HepG2 (cell line): ENCODE data around the gene ERF. TPM values are rescaled to one million over a fixed set of nuclear protein-coding genes. Genes with fewer than 3 reads are reported as not detected.
A peak's percentile ranks its signal among the peaks of the same experiment; 100 is the strongest.

Experiments used
- BATF2 ChIP-seq: sonication (generic); formaldehyde crosslinking; IDR thresholded peaks from 2 replicates; pipeline ENCODE4 v1.8.0; 2022; ENCODE audit warnings: mild to moderate bottlenecking, missing genetic modification reagents, moderate library complexity
- CBX1 ChIP-seq: IDR thresholded peaks from one replicate; pipeline ENCODE4 v1.6.1; 2016; ENCODE audit warnings: antibody characterized with exemption, low read depth
- HOXA7 ChIP-seq: sonication (generic); formaldehyde crosslinking; IDR thresholded peaks from 2 replicates; pipeline ENCODE4 v1.8.1; 2022; ENCODE audit warnings: mild to moderate bottlenecking, missing genetic modification reagents, moderate library complexity
- RNF219 ChIP-seq: sonication (generic); formaldehyde crosslinking; IDR thresholded peaks from 2 replicates; pipeline ENCODE4 v1.5.0; 2020; ENCODE audit warnings: mild to moderate bottlenecking, missing genetic modification reagents
- SALL2 ChIP-seq: sonication (generic); formaldehyde crosslinking; IDR thresholded peaks from 2 replicates; pipeline ENCODE4 v1.8.1; 2023; ENCODE audit warnings: mild to moderate bottlenecking, missing genetic modification reagents, inconsistent platforms
- TBX3 ChIP-seq: fragments of 450-650 bp; IDR thresholded peaks from 2 replicates; pipeline ENCODE4 v1.6.1; 2017; ENCODE audit warnings: antibody characterized with exemption, mild to moderate bottlenecking, inconsistent platforms, borderline replicate concordance
- TCF12 ChIP-seq, 2 experiments: fragments of 450-650 bp in 1 of 2; sonication (generic) in 1 of 2; formaldehyde crosslinking in 1 of 2; IDR thresholded peaks; 2 replicates each; pipeline versions ENCODE4 v1.6.1 to v1.8.0; 2017 to 2022; ENCODE audit warnings: antibody characterized with exemption in 1 of 2, mild to moderate bottlenecking in 1 of 2, missing genetic modification reagents in 1 of 2, moderate library complexity in 1 of 2
- TFE3 ChIP-seq: IDR thresholded peaks from 2 replicates; pipeline ENCODE4 v1.6.1; 2016
- ZHX2 ChIP-seq, 2 experiments: sonication (generic) in 1 of 2; formaldehyde crosslinking in 1 of 2; IDR thresholded peaks; 2 replicates each; pipeline versions ENCODE4 v1.6.1 to v1.9.0; 2014 to 2022; ENCODE audit warnings: antibody characterized with exemption in 1 of 2, borderline replicate concordance in 1 of 2, inconsistent platforms in 1 of 2, low read depth in 1 of 2, missing genetic modification reagents in 1 of 2
- ZNF30 ChIP-seq: sonication (generic); formaldehyde crosslinking; IDR thresholded peaks from 2 replicates; pipeline ENCODE4 v1.5.0; 2020; ENCODE audit warnings: mild to moderate bottlenecking, missing genetic modification reagents
- ZNF317 ChIP-seq: sonication (generic); formaldehyde crosslinking; IDR thresholded peaks from 2 replicates; pipeline ENCODE4 v1.5.0; 2020; ENCODE audit warnings: mild to moderate bottlenecking, missing genetic modification reagents
- ZNF446 ChIP-seq: sonication (generic); formaldehyde crosslinking; IDR thresholded peaks from 2 replicates; pipeline ENCODE4 v1.5.0; 2020; ENCODE audit warnings: mild to moderate bottlenecking, missing genetic modification reagents
- ZNF562 ChIP-seq: sonication (generic); formaldehyde crosslinking; IDR thresholded peaks from 2 replicates; pipeline ENCODE4 v1.8.0; 2022; ENCODE audit warnings: missing genetic modification reagents, borderline replicate concordance
- ZNF570 ChIP-seq: sonication (generic); formaldehyde crosslinking; IDR thresholded peaks from 2 replicates; pipeline ENCODE4 v1.4.0; 2020; ENCODE audit warnings: mild to moderate bottlenecking, missing genetic modification reagents, borderline replicate concordance
- ZNF720 ChIP-seq: sonication (generic); formaldehyde crosslinking; IDR thresholded peaks from 2 replicates; pipeline ENCODE4 v1.4.0; 2020; ENCODE audit warnings: missing genetic modification reagents
- ZZZ3 ChIP-seq: sonication (generic); formaldehyde crosslinking; IDR thresholded peaks from 2 replicates; pipeline ENCODE4 v1.4.0; 2020; ENCODE audit warnings: missing genetic modification reagents, mild to moderate bottlenecking, borderline replicate concordance
- polyA plus RNA-seq, 8 experiments: library from polyadenylated mRNA; depleted of rRNA in 3 of 8; stranded (reverse) in 7 of 8; unstranded in 1 of 8; fragments of >200 nt; fragmentation: Illumina TruSeq in 4 of 8; extraction: Trizol in 4 of 8; gene quantifications; 2 replicates each; pipeline versions ENCODE4 v1.2.1 to v1.2.3, GENCODE V29; 2011 to 2016; ENCODE audit warnings: low read depth in 4 of 8, missing spikeins in 1 of 8, mixed read lengths in 1 of 8; ENCODE audit not compliant: insufficient read depth in 1 of 8
- total RNA-seq, 5 experiments: library from RNA; depleted of rRNA; stranded (reverse); fragments of >200 nt; fragmentation: Illumina TruSeq; extraction: Trizol; gene quantifications; 2 replicates each; pipeline ENCODE4 v1.2.3, GENCODE V29; 2016; ENCODE audit warnings: low read depth in 1 of 5

The ERF gene
- total and polyA plus RNA-seq, 2 of the 13 experiments (the other 11 are each of a cell fraction or from before 2014, with no cell fraction given), result 67.1 to 69.9 TPM

GRCh38 chr19:42279902-42280814, 25.2 kb upstream of the ERF start (continued):
- TF ChIP-seq ZNF446 (CRISPR knock-in tag) (0 out of 2 replicates have a peak, but pooled peaks have one; percentile 34), ZNF317 (CRISPR knock-in tag) (0 out of 2 replicates have a peak, but pooled peaks have one; percentile 31), ZNF562 (no peak), ZNF570 (CRISPR knock-in tag) (no peak), HOXA7 (CRISPR knock-in tag) (no peak), SALL2 (CRISPR knock-in tag) (no peak; the same call in 1 of the 2 replicates), TCF12 (IDR thresholded peaks at IDR 0.05) (no peak), TCF12 (CRISPR knock-in tag; IDR thresholded peaks at IDR 0.05) (no peak), TFE3 (CRISPR knock-in tag) (no peak), TBX3 (no peak), BATF2 (no peak), ZHX2 (IDR thresholded peaks at IDR 0.05; ENCODE audit: low read depth) (no peak), ZHX2 (CRISPR knock-in tag; IDR thresholded peaks at IDR 0.05; ENCODE audit: borderline replicate concordance) (no peak), RNF219 (CRISPR knock-in tag) (no peak), ZNF30 (CRISPR knock-in tag) (no peak), CBX1 (no peak), ZZZ3 (CRISPR knock-in tag) (no peak), ZNF720 (no peak)
